Activated T-cell treated with anti-CD3 and anti-CD28 coated beads, Interleukin-2, amount 50 U/mL, for 1 hour (primary cell): Measurements from ENCODE around the gene TOPAZ1.

Experiments used
- DNase-seq: peaks from one replicate; pipeline ENCODE4 v3.0.0-alpha.2; 2020

The TOPAZ1 gene

DNA sequence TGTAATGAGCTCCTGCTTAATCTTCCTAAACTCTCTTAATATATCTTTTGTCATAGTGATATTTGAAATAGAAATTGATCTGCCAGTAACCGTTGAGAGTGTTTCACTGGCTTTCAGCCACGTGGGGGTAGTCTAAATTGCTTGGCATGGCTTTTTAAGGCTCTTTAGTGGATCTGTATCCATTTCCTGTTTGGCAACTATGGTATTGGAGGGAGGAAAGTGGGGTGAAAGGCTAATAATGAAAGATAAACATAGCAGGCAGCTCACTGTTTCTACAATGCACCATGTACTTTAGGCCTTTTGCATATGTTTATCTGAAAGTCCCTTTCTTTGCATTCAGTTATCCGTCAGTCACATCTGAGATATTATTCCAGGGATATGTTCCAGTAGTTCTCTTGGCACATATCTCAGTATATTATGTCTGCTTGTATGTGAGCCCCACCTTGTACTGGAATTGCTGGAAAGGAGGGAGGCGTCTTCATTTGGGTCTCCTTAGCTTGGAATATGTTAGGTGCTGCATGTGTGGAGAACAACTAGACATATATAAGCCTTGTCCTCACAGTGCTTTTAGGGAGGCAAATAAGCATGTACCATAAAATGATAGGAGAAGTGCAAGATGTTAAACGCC lies 10.8 kb downstream of the TOPAZ1 start:
- DNase-seq = no peak

- DNase-seq = no peak
These were observed 17.7 kb downstream of the TOPAZ1 start for GRCh38 chr3:44259404-44259803.

DNA sequence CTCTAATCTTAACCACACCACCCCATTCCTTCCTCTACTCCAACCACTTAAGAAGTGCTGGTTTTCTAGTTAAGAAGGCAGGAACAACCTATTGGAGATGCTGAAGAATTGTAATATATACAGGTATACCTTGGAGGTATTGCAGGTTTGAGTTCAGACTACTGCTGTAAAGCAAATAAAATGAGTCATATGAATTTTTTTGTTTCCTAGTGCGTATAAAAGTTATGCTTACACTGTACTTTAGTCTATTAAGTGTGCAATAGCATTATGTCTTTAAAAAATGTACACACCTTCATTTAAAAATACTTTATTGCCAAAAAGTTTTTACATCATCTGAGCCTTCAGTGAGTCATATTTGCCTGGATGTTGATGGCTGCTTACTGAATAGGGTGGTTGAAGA lies 22.5 kb downstream of the TOPAZ1 start:
- no peak for DNase-seq

- no peak for DNase-seq
These were observed 24.1 kb downstream of the TOPAZ1 start for GRCh38 chr3:44265815-44266214.

DNA sequence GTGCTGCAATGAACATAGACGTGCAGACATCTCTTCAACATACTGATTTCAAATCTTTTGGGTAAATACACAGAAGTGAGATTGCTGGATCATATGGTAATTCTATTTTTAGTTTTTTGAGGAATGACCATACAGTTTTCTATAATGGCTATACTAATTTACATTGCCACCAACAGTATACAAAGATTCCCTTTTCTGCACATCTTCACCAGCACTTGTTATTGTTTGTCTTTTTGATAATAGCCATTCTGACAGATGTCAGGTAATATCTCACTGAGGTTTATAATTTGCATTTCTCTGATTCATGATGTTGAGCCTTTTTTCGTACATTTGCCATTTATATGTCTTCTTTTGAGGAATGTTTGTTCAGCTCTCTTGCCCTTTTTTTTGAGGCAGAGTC lies 30.5 kb downstream of the TOPAZ1 start:
- no peak for DNase-seq

GRCh38 chr3:44277925-44278324 lies 36.2 kb downstream of the TOPAZ1 start:
- no peak for DNase-seq

GRCh38 chr3:44280077-44280476 lies 38.4 kb downstream of the TOPAZ1 start:
- DNase-seq = no peak

- no peak for DNase-seq
These were observed 38.9 kb downstream of the TOPAZ1 start for GRCh38 chr3:44280631-44281030.

GRCh38 chr3:44284949-44285348 lies 43.3 kb downstream of the TOPAZ1 start:
- DNase-seq = no peak

DNA sequence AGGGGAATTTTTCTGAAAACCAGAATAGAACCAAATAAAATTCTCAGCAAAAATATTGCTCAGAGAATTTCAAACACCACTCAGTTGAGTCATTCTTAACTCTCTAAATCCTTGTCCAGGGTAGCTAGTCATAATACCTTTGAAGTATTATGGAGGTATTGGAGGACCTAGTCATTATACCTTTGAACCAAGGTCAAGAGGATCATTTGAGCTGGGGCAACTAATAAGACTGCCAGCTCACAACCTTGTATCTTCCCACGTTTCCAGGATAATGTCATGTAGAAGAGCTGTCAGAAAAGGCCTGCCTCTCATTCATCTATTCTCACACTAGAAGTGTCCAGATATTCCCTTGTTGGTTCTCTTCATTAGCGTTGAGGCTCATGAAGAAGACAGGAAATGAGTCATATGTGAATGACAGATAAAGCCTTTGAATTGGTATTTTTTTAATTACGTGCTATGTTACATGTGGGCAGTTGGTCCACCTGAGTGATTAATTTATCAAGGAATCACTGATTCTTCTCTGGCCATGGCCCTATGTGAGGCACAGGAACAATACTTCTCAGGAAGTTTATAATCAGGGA lies 48.3 kb downstream of the TOPAZ1 start:
- DNase-seq = no peak

DNA sequence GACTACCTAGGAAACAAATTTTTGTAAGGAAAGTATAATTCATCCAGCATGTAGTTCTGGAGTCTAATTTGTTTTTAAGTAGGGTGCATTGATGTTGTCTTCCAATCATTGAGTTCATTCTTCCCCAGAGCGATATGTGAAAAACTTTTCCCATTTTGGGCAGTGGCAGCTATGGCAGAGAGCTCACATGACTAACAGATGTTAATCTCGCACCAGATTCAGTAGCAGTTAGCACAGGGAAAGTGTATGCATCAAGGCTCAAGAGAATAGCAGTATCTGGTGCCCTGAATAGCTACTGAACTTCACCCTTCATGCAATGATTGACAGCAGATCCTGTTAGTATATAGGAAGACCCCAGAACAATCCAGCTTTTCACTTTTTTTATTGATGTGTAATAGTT lies 50.6 kb downstream of the TOPAZ1 start:
- DNase-seq = no peak

DNA sequence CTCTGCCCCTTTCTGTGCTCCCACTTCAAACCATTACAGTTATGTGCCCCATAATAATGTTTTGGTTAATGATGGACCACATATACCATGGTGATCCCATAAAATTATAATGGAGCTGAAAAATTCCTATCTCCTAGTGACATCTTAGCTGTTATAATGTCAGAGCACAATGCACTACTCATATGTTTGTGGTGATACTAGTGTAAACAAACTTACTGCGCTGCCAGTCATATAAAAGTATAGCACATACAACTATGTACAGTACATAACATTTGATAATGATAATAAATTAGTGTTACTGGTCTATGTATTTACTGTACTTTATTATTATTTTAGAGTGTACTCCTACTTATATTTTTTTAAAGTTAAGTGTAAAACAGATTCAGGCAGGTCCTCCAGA lies 51.3 kb downstream of the TOPAZ1 start:
- no peak for DNase-seq

GRCh38 chr3:44297255-44297654 lies 55.6 kb downstream of the TOPAZ1 start:
- no peak for DNase-seq

DNA sequence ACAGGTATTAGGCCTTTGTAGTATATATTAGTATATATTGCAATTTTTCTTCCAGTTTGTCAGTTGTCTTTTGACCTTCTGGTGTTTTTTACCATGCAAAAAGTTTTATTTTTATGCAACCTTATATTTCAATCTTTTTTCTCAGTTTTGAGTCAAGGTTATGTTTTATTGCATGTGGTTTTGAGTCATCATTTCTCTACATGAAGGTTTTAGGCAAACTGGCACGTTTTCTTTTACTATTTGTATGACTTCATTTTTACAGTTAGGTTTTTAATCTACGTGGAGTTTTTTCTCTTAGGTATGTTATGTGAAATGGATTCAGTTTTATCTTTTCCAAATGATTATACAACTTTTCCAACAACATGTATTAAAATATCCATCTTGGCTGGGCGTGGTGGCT lies 60.1 kb downstream of the TOPAZ1 start:
- DNase-seq = no peak

- no peak for DNase-seq
These were observed 67.8 kb downstream of the TOPAZ1 start for GRCh38 chr3:44309500-44309899.

- DNase-seq = no peak
These were observed 77.2 kb downstream of the TOPAZ1 start for GRCh38 chr3:44318891-44319311.

DNA sequence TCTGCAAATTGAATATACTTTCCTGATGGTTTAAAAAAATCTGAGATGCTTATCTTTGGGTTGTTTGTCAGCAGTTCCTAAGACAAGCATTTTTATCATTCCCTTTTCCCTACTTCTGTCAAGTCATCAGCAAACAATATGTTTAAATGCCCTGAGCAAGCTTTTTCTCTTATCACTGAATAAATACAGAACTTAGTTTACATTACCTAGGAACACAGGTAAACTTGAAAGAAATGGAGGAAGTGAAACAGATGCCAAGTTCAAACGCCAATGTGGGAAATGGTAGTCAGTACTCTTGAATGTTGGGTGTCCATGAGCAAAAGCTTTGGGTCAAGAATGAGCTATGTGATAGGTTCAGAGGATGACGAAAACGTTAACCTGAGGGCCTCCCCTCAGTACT lies 79.6 kb downstream of the TOPAZ1 start:
- no peak for DNase-seq

DNA sequence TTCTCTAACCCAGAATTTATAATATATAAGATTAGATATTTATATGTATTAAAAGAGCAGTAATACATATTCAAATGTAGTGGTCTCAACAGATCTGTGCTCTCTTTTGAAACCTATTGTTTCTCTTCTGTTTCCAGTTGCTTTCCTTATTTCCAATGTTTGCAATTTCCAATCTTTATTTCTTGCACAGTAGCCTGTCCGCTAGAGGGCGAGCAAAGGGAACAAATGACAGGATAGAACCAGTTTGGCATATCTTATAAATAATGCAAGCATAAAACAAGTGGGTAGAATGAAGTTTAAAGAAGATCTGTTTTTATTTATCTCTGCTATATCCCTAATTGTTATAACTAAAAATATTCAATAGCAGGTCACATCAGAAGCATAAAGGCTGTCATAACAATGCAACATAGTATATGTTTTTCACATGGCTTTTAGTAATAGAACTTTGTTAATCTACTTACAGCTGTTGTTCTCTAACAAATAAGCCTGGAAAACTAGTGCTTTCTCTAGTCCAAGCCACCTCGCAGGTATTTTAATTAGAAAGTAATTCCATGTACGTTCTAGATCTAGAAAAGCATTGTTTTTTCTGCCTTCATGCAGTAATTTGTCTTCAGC lies 81.8 kb downstream of the TOPAZ1 start:
- DNase-seq = peak; percentile 41

- no peak for DNase-seq
These were observed 82.9 kb downstream of the TOPAZ1 start for GRCh38 chr3:44324584-44324983.

DNA sequence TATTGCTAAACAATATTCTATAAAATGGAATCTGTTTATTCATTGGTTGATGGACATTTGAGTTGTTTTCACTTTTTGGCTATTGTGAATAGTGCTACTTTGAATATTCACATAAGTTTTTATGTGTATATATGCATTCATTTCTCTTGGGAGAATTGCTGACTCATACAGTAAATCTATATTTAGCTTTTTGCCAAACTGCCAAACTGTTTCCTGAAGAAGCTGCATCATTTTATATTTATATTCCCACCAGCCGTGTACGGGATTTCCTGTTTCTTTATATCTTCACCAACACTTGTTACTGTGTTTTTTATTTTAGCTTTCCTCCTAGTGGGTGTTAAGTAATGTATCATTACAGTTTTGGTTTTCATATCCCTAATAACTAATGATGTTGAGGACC lies 84.3 kb downstream of the TOPAZ1 start:
- no peak for DNase-seq

DNA sequence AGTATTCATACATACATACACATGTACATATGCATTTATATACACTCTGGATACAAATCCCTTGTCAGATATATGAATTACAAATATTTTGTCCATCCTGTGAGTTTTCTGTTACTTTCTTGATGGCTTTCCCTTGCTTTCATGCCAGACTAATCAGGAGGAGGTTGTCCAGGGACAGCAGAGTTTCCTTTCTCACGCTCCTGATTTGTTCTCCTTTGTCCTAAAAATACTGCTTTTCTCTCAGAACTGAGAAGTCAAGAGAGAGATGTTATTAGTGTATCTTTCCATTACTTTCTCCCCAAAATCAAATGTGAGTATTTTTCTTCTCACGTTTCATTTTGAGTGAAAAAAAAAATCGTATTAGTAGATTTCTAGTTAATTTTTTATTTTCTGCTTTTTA lies 84.8 kb downstream of the TOPAZ1 start:
- DNase-seq = no peak

- no peak for DNase-seq
These were observed 88.3 kb downstream of the TOPAZ1 start for GRCh38 chr3:44329946-44330345.

DNA sequence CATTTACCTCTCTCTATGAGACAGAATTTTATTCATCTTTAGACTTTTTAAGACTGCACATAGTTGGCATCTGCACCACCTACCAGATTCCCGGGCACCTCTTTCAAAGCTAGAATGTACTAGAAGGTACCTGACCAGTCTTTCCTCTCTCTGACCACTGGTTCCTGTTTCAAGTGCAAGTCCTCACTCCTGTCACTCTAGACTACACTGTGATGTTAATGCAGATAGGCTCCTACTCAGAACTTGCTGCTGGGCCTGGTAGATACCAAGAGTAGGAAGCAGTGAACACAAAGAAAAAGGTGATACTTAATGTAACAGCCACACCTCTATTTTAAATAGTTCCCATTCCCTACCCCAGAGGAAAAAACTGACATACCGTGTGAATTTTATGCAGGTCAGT lies 88.8 kb downstream of the TOPAZ1 start:
- DNase-seq = no peak

- DNase-seq = no peak
These were observed 92.6 kb downstream of the TOPAZ1 start for GRCh38 chr3:44334326-44334725.

- DNase-seq = no peak
These were observed 95.6 kb downstream of the TOPAZ1 start for GRCh38 chr3:44337248-44337785.
